HEK293T (cell line): Measurements from ENCODE around the gene NMNAT2.

ENCODE experiments used
- BHLHE40 ChIP-seq: fragments of 450-650 bp; IDR thresholded peaks from 2 replicates; pipeline ENCODE4 v1.6.1; 2016; ENCODE audit warnings: mild to moderate bottlenecking, moderate library complexity, borderline replicate concordance
- ELF4 ChIP-seq: fragments of 450-650 bp; IDR thresholded peaks from 2 replicates; pipeline ENCODE4 v1.6.1; 2017; ENCODE audit warnings: antibody characterized with exemption
- FOXA1 ChIP-seq: fragments of 450-650 bp; IDR thresholded peaks from 2 replicates; pipeline ENCODE4 v1.6.1; 2016; ENCODE audit warnings: mild to moderate bottlenecking
- FOXK2 ChIP-seq: fragments of 450-650 bp; IDR thresholded peaks from 2 replicates; pipeline ENCODE4 v1.6.1; 2016; ENCODE audit warnings: mild to moderate bottlenecking
- HDGF ChIP-seq: fragments of 450-650 bp; IDR thresholded peaks from 2 replicates; pipeline ENCODE4 v1.6.1; 2017; ENCODE audit warnings: antibody characterized with exemption, borderline replicate concordance
- LEF1 ChIP-seq: fragments of 450-650 bp; IDR thresholded peaks from 2 replicates; pipeline ENCODE4 v1.6.1; 2017; ENCODE audit warnings: mild to moderate bottlenecking, borderline replicate concordance
- NFRKB ChIP-seq: fragments of 450-650 bp; IDR thresholded peaks from 2 replicates; pipeline ENCODE4 v1.6.1; 2016; ENCODE audit warnings: mild to moderate bottlenecking, moderate library complexity
- SP1 ChIP-seq: fragments of 450-650 bp; IDR thresholded peaks from 2 replicates; pipeline ENCODE4 v1.6.1; 2017
- SUZ12 ChIP-seq: fragments of 450-650 bp; IDR thresholded peaks from 2 replicates; pipeline ENCODE4 v1.6.1; 2016; ENCODE audit warnings: mild to moderate bottlenecking
- TARDBP ChIP-seq: fragments of 450-650 bp; IDR thresholded peaks from 2 replicates; pipeline ENCODE4 v1.6.1; 2016
- TF ChIP-seq, protein P1 (sequence below): fragments of 450-650 bp; IDR thresholded peaks from 2 replicates; pipeline ENCODE4 v1.6.1; 2016

- TF ChIP-seq, protein P1, sequence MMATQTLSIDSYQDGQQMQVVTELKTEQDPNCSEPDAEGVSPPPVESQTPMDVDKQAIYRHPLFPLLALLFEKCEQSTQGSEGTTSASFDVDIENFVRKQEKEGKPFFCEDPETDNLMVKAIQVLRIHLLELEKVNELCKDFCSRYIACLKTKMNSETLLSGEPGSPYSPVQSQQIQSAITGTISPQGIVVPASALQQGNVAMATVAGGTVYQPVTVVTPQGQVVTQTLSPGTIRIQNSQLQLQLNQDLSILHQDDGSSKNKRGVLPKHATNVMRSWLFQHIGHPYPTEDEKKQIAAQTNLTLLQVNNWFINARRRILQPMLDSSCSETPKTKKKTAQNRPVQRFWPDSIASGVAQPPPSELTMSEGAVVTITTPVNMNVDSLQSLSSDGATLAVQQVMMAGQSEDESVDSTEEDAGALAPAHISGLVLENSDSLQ, result no peak
- no peak for TF ChIP-seq HDGF
- no peak for TF ChIP-seq SUZ12
- no peak for TF ChIP-seq NFRKB
- no peak for TF ChIP-seq SP1
- no peak for TF ChIP-seq FOXA1
- TF ChIP-seq FOXK2, result no peak
- TF ChIP-seq ELF4, result no peak
- TF ChIP-seq TARDBP, result no peak
- TF ChIP-seq BHLHE40, result no peak
- no peak for TF ChIP-seq LEF1
These were observed 134.9 kb downstream of the NMNAT2 start for GRCh38 chr1:183283286-183283685.
